Activated CD4-positive, alpha-beta T cell treated with anti-CD3 and anti-CD28 coated beads for 36 hours (primary cell): ENCODE data around the gene ATXN7L3. TPM values are rescaled to one million over a fixed set of nuclear protein-coding genes. Genes with fewer than 3 reads are reported as not detected.

Source experiments
- ATAC-seq: fragments of 200-7000 bp; cut with Tn5 transposase; one replicate; pipeline ENCODE4 v1.10.0; 2021; ENCODE audit warnings: mild to moderate bottlenecking, moderate library complexity
- CTCF ChIA-PET: fragments of 350-600 bp; sonication (Branson Sonifier 250); formaldehyde crosslinking; loops from one replicate; lab custom pipeline; 2021; ENCODE audit warnings: antibody characterized with exemption; lab: Charles Lee
- POLR2A ChIA-PET: fragments of 350-600 bp; sonication (Branson Sonifier 250); formaldehyde crosslinking; loops from one replicate; lab custom pipeline; 2021; ENCODE audit warnings: antibody characterized with exemption, inconsistent platforms; lab: Charles Lee
- DNase-seq: peaks from one replicate; pipeline ENCODE4 v3.0.0-alpha.2; 2020
- H3K27ac Mint-ChIP-seq: one replicate; pipeline ENCODE4 v1.8.0; 2021; ENCODE audit warnings: mixed read lengths
- H3K27me3 Mint-ChIP-seq: one replicate; pipeline ENCODE4 v1.8.0; 2021; ENCODE audit warnings: mixed read lengths
- H3K36me3 Mint-ChIP-seq: one replicate; pipeline ENCODE4 v1.8.0; 2021; ENCODE audit warnings: low read depth, mixed read lengths
- H3K4me1 Mint-ChIP-seq: one replicate; pipeline ENCODE4 v1.8.0; 2021; ENCODE audit warnings: mixed read lengths
- H3K4me3 Mint-ChIP-seq: one replicate; pipeline ENCODE4 v1.8.0; 2021; ENCODE audit warnings: mild to moderate bottlenecking, moderate library complexity, mixed read lengths
- H3K9me3 Mint-ChIP-seq: one replicate; pipeline ENCODE4 v1.8.0; 2021; ENCODE audit warnings: low read depth, mixed read lengths
- intact Hi-C, 2 experiments: fragments of 100-400 bp; cut with DNase I in 1 of 2; cut with micrococcal nuclease in 1 of 2; formaldehyde crosslinking; loops; one replicate each; pipeline versions ENCODE4 v1.14.2 to v1.15.1; 2022 to 2024; cut with DNase I, micrococcal nuclease
- total RNA-seq, 2 experiments: library from RNA; stranded (reverse); gene quantifications; one replicate each; pipeline ENCODE4 v1.2.3, GENCODE V29; 2021

ATXN7L3 gene
- total RNA-seq, 2 experiments from 2014 or later = 66.3 to 70.6 TPM

DNA sequence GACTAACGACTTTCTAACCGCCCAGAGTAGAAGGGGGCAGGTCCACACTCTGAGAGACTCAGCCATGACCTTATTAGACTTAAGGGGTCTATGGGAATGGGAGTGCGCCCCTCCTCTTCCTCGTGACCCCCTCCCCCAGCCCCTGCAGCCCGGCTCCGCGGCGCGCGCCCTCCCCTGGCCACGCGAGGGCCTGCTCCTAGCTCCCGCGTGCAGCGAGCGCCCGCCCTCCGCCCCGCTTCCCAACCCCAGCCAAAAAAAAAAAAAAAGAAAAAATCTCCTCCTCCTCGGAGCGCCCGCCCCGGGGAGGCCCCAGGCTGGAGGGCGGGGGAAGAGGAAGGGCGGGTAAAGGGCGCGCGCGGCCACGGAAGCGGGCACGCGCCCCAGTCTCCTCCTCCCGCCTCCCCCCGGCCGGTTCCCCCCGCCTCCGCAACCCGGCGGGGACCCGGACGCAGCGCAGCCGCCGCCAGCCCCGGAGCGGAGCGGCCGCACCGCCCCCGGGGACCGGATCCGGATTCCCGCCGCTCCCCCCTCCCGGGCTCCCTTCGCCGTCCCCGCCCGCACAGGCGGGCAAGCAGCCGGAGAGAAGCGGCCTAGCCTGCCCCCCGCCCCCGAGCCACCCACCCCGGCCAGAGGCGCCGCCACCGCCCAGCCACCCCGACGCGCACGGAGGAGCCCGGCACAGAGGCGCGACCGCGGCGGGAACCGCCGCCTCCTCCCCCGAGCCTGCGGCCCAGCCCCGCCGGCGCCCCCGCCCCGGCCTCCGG is 18.8 kb upstream of the ATXN7L3 start:
- ChIA-PET CTCF (interaction anchor here (1.0 to 2.3 kb wide), 7 partner anchors 9 to 134 kb away, joined by 4 to 13 read pairs (median 5); partner anchors contain the start of gene TMUB2), POLR2A (interaction anchor here (1.0 to 1.2 kb wide), 3 partner anchors 9 to 108 kb away, joined by 5 to 7 read pairs (median 5); no protein-coding TSS in a partner anchor)
- Mint-ChIP-seq H3K4me3 (peak overlapping the region; percentile 99), H3K4me1 (peaks cover 51% of the 10 kb centered on the region), H3K36me3 (peaks cover 42% of the 10 kb centered on the region), H3K27ac (peak overlapping the region; percentile 99), H3K9me3 (no peaks in the 10 kb centered on the region), H3K27me3 (no peaks in the 10 kb centered on the region)
- DNase-seq (peak; percentile 93), ATAC-seq (peak; percentile 43)
- intact Hi-C loops = loop anchor here (1.0 to 10.0 kb wide), 10 partner anchors 8 to 844 kb away; partner anchors contain the start of genes EFTUD2 (in 1 of the 2), G6PC3 (in 1 of the 2), GRN (in 1 of the 2) and HDAC5 (in 1 of the 2)

DNA sequence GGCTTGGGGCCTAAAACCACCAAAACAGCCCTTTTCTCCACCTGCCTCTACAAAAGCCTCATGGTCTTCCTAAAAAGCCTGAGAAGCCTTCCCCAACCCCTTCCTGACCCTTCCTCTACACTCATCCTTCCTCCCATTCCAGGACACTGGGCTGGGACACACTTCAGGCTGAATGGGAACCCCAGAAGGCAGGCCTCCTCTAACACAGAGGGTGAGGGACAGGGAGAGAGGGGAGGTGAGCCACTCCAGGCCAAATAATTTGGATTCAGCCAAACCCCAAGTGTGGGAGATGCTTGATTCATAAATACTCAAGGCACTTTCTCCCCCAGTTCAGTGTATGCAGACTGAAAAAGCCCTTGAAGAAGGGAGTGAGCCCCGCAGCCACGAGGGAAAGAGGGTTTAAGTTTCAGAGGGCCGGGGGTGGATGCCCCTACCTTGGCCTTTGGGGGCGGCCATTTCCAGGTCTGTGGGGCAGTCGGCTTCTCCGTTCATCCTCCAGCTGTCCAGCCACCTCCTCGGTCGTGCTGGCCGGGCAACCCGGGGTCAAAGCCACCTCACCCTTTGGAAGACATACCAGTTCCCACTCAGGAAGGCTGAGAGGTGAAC is 18.2 kb upstream of the ATXN7L3 start:
- ChIA-PET POLR2A (interaction anchor here (0.8 to 1.0 kb wide), 3 partner anchors 8 to 109 kb away, joined by 3 to 7 read pairs (median 5); no protein-coding TSS in a partner anchor), CTCF (interaction anchor here (1.0 to 2.3 kb wide), 9 partner anchors 9 to 135 kb away, joined by 3 to 28 read pairs (median 5); partner anchors contain the start of gene TMUB2)
- Mint-ChIP-seq H3K4me3 (peak overlapping the region; percentile 99), H3K36me3 (peaks cover 49% of the 10 kb centered on the region), H3K27me3 (no peaks in the 10 kb centered on the region), H3K9me3 (no peaks in the 10 kb centered on the region), H3K27ac (peak overlapping the region; percentile 99), H3K4me1 (peaks cover 53% of the 10 kb centered on the region)
- intact Hi-C loops = loop anchor here (1.0 to 10.0 kb wide), 11 partner anchors 8 to 844 kb away; partner anchors contain the start of genes EFTUD2 (in 1 of the 2), G6PC3 (in 1 of the 2), GRN (in 1 of the 2) and HDAC5 (in 1 of the 2)
- ATAC-seq (no peak), DNase-seq (peak; percentile 48)

DNA sequence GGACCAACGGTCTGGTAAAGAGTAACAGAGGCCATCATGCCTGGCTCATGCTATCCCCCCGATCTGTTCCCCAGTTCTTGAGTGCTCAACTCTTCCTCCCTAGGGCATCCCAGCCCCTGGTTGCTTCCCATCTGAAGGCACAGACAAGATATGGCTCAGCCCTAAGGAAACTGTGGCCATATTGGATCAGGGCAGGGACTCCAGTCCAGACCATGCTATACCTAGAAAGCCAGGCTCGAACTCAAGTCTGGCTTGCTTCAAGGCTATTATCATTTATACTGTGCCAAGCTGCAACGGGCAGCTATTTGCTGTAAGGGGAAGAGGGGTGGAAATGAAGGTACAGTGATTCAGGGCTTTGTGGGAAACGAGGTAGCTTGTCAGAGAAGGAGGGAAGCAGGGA is 17.0 kb upstream of the ATXN7L3 start:
- no peaks in the 10 kb centered on the region for H3K27me3 Mint-ChIP-seq
- DNase-seq (peak; percentile 25), ATAC-seq (no peak)
- POLR2A ChIA-PET = no interaction called here
- peaks cover 53% of the 10 kb centered on the region for H3K36me3 Mint-ChIP-seq
- peaks cover 46% of the 10 kb centered on the region for H3K4me1 Mint-ChIP-seq
- CTCF ChIA-PET = interaction anchor here (0.7 to 2.3 kb wide), 13 partner anchors 10 to 131 kb away, joined by 3 to 28 read pairs (median 4); partner anchors contain the start of gene TMUB2
- H3K4me3 Mint-ChIP-seq = peak overlapping the region; percentile 99
- intact Hi-C loops = loop anchor here (2.0 to 10.0 kb wide), 3 partner anchors 30 to 846 kb away; partner anchors contain the start of genes EFTUD2 (in 1 of the 2) and NMT1 (in 1 of the 2)
- H3K27ac Mint-ChIP-seq = peak overlapping the region; percentile 99
- no peaks in the 10 kb centered on the region for H3K9me3 Mint-ChIP-seq

DNA sequence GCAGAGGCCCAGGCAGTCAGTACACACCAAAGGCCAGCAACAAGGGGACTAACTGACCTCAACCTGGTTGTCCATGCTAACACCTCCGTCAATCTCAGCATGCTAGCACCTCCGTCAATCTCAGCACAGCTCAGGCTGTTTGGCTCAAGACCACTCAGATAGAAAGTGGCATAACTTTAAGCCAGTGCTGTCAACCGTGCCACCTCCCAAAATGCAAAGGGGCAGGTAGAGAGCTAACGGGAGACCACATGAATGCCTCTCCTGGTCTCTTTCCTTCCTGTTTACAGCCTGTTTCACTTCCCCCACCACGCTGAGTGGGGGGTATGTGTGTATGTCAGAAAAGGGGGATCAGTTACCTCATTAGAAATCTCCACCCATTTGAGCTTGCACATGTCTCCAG is 16.5 kb upstream of the ATXN7L3 start:
- DNase-seq (peak; percentile 61), ATAC-seq (peak; percentile 5)
- H3K9me3 Mint-ChIP-seq = no peaks in the 10 kb centered on the region
- peaks cover 50% of the 10 kb centered on the region for H3K4me1 Mint-ChIP-seq
- peak overlapping the region; percentile 99 for H3K4me3 Mint-ChIP-seq
- H3K36me3 Mint-ChIP-seq = peaks cover 57% of the 10 kb centered on the region
- POLR2A ChIA-PET = no interaction called here
- H3K27me3 Mint-ChIP-seq = no peaks in the 10 kb centered on the region
- peak overlapping the region; percentile 99 for H3K27ac Mint-ChIP-seq
- CTCF ChIA-PET = interaction anchor here (0.7 to 2.3 kb wide), 13 partner anchors 10 to 131 kb away, joined by 3 to 28 read pairs (median 4); partner anchors contain the start of gene TMUB2
- intact Hi-C loops = loop anchor here (2.0 to 10.0 kb wide), 3 partner anchors 31 to 846 kb away; partner anchors contain the start of genes EFTUD2 (in 1 of the 2) and NMT1 (in 1 of the 2)

DNA sequence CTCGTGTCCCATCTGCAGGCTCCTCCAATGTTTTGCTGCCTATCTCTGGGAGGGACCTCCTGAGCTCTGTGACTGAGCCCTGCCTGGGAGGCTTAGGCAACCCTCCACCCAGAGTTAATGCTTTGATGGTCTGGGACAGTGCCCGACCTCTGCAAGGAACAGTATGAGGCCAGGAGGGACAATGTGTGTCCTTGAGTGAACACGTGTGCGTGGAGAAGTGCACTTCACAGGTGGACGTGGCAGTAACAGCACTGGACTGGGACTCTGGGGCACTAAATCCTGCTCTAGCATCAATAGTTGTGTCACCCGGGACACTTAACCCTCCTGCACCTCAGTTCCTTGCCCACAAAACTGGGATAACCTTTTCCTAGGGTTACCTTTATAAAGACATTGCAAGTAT is 15.2 kb upstream of the ATXN7L3 start:
- Mint-ChIP-seq H3K36me3 (peaks cover 63% of the 10 kb centered on the region), H3K27me3 (no peaks in the 10 kb centered on the region), H3K27ac (peak overlapping the region; percentile 77), H3K4me3 (peak overlapping the region; percentile 11), H3K9me3 (no peaks in the 10 kb centered on the region), H3K4me1 (peaks cover 57% of the 10 kb centered on the region)
- ChIA-PET POLR2A (no interaction called here), CTCF (interaction anchor here (0.5 to 1.2 kb wide), 4 partner anchors 11 to 107 kb away, joined by 3 to 4 read pairs (median 3); no protein-coding TSS in a partner anchor)
- DNase-seq (no peak), ATAC-seq (no peak)
- intact Hi-C loops = loop anchor here in 1 of 2 experiments (5.0 to 10.0 kb wide), 2 partner anchors 680 to 847 kb away; partner anchors contain the start of genes EFTUD2 and NMT1

DNA sequence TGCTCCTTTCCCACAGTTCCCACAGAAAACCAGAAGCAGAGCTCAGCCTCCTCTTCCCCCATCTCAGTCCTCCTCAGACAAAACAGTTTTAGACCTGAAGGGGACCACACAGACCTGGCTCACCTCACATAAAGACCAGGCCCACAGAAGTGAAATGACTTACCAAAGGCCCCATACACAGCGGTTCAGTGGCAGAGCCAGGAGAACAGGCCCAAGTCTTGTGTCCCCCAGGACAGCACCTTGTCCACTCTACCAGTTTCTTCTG is 14.5 kb upstream of the ATXN7L3 start:
- H3K36me3 Mint-ChIP-seq = peaks cover 70% of the 10 kb centered on the region
- H3K4me1 Mint-ChIP-seq = peaks cover 65% of the 10 kb centered on the region
- no peaks in the 10 kb centered on the region for H3K27me3 Mint-ChIP-seq
- ChIA-PET POLR2A (no interaction called here), CTCF (interaction anchor here (0.7 to 1.2 kb wide), 4 partner anchors 10 to 137 kb away, joined by 3 to 4 read pairs (median 4); no protein-coding TSS in a partner anchor)
- ATAC-seq = no peak
- no peak for DNase-seq
- intact Hi-C loops = loop anchor here in 1 of 2 experiments (10.0 kb wide), 1 partner anchor 681 kb away; the partner anchor contains the start of gene EFTUD2
- H3K4me3 Mint-ChIP-seq = no peak overlapping the region
- H3K9me3 Mint-ChIP-seq = no peaks in the 10 kb centered on the region
- H3K27ac Mint-ChIP-seq = peak overlapping the region; percentile 77

DNA sequence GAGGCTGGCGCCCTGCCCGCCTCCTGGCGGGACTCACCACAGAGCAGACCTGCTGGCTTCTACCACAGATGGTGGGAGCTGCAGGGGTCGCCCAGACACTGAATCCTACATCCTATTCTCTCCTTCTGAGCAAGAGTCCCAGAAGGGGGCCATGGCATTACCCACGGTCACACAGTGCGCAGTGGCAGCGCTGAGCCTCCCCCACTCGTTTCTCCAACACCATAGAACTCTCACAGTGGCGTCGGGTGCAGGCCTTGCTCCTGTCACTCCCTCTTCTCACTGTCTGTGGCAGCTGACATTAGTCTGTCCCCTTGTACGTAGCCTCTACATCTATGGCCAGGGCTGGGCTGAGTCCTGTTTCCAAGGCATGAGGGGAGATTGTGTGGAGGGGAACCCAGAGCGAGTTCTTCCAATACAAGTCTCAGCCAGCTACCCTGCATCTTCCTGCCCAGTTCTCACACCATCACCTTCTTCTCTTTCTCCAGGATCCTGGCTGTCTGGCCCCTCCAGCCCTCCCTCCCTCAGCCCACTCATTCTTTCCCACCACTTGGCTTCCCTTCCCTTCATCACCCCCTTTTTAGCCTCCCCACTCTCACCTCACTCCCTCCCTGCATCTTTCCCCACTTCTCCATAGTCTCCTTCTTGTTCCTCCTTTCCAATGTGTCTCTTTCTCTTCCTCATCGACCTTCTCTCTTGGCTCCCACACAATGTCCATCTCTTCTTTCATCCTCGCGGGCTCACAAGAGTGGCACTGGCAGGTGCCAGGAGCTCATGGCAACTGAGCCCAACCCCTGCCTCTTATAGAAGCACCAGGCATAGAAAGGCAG is 13.9 kb upstream of the ATXN7L3 start:
- H3K27ac Mint-ChIP-seq = peak overlapping the region; percentile 44
- DNase-seq = no peak
- ChIA-PET POLR2A (no interaction called here), CTCF (interaction anchor here (0.6 to 1.2 kb wide), 5 partner anchors 10 to 493 kb away, joined by 3 to 4 read pairs (median 3); no protein-coding TSS in a partner anchor)
- H3K27me3 Mint-ChIP-seq = no peaks in the 10 kb centered on the region
- ATAC-seq = no peak
- no peak overlapping the region for H3K4me3 Mint-ChIP-seq
- H3K36me3 Mint-ChIP-seq = peaks cover 74% of the 10 kb centered on the region
- no peaks in the 10 kb centered on the region for H3K9me3 Mint-ChIP-seq
- peaks cover 69% of the 10 kb centered on the region for H3K4me1 Mint-ChIP-seq
- intact Hi-C loops = loop anchor here in 1 of 2 experiments (10.0 kb wide), 1 partner anchor 681 kb away; the partner anchor contains the start of gene EFTUD2

DNA sequence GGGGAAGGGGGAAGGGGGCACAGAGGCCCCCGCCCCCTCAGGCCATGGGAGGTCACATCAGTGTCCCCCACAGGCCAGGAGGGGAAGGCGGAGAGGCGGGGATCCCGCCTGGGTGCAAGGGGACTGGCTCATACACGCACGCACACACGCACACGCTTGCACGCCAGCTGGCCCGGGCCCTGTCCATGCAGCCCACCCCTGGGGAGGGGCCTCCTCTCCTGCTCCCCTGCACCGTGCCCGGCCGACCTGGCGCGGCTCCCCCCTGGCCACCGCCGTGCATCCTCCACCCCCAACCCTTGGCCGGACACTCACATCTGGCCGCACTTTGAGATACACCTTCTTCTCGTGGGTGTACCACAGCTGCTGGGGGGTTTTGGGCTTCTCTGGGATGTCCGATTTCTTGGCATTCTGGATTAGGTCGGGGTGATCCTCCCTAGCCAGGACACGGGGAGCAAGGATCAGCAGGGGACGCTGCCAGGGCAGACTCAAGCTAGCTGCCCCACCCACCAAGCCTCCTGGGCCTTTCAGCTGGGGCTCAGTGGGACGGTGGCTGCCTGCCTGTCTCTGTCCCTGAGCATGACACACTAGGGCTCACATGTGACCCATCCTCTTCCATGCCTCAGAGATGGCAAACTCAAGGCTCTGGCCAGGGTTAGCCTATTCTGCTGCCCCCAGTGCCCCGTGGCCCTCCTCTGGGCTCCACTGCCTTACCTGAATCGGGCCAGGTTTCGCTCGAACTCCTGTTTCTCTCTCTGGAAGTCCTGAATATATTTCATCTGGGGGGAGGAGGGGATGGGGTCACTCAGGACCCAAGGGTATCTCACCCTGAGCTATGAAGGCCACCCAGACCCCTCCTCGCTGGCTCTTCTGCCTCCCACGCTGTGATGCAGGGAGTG is 13.1 kb upstream of the ATXN7L3 start:
- Mint-ChIP-seq H3K27me3 (no peaks in the 10 kb centered on the region), H3K9me3 (no peaks in the 10 kb centered on the region), H3K4me1 (peaks cover 76% of the 10 kb centered on the region), H3K36me3 (peaks cover 81% of the 10 kb centered on the region), H3K4me3 (no peak overlapping the region), H3K27ac (peak overlapping the region; percentile 47)
- no peak for ATAC-seq
- CTCF ChIA-PET = interaction anchor here (0.6 to 3.7 kb wide), 2 partner anchors 9 to 494 kb away, joined by 3 to 38 read pairs; partner anchors contain the start of gene UBTF
- no peak for DNase-seq
- intact Hi-C loops = loop anchor here in 1 of 2 experiments (10.0 kb wide), 1 partner anchor 682 kb away; the partner anchor contains the start of gene EFTUD2
- POLR2A ChIA-PET = no interaction called here
